Measurements from ENCODE around the gene CORO1C.

Gene CORO1C

DNA sequence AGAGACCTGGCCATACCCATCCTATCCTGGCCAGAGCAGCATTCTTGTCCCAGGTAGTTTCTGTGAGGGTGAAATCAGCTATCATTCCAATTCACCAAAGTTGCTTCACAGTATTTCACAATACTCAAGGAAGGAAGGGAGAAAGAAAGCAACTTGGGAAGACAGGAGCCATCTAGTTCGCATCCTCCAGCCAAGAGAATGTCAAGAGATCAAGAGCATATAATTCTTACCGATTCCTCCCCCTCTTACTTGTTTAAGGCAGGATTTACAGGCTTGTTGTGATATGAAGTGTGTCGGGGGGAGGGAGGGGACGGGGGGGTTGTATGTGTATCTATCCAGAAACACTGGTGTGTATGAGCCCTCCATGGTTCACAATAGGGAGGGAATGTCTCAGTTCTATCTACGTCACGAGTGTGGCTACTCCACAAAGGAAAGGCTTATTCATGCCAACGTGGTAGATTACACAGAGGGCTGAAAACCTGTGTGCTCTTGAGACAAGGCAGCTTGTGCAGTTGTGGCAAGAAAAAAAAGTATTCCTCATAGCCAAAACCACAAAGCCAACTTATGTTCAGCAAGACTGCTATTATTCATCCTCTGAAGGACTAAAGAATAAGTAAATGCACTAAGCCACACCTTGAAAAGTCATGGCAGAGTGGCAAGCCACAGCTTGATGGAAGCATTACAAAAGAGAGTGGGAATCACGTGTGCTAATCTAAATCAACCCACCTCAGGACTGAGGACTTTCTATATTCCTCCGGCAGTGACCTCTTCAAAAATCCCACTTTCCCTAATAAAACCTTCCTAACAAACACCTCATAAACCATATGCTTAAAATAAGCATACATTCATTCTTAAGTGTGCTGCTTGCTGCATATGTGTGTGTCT lies 35.0 kb downstream of the CORO1C start:
- DNase-seq: no peak

DNA sequence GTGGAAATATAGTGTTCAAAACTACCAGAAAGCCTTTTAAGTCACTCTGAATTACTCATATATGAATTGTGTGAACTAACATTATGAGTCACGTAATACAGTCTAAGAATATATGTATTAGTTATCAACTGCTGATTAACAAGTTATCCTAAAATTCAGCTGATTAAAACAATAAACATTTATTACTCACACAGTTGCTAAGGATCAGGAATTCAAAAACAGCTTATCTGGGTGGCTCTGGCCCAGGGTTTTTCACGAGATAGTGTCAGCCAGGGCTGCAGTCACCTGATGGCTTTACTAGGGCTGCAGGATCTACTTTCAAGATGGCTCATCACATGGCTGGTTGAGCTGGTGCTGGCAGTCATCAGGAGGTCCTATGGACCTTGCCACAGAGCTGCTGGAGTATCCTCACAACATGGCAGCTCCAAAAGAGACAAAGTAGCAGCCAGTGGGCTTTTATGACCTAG lies 36.5 kb downstream of the CORO1C start:
- no peak for DNase-seq

DNA sequence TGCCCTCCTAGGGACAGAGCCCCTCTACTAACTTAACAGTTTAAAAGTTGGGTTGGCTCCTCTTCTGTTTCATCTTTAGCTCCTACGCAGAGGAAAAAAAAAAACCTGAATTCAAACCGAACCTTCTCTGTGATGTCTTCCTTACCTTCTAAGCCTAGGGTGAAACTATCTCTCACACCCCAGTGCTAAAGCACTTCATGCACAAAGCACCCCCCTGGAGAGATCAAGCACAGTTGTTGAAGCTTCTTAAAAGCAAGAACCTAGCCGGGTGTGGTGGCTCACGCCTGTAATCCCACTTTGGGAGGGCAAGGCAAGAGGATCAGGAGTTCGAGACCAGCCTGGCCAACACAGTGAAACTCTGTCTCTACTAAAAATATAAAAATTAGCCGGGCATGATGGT lies 37.6 kb downstream of the CORO1C start:
- no peak for DNase-seq

DNA sequence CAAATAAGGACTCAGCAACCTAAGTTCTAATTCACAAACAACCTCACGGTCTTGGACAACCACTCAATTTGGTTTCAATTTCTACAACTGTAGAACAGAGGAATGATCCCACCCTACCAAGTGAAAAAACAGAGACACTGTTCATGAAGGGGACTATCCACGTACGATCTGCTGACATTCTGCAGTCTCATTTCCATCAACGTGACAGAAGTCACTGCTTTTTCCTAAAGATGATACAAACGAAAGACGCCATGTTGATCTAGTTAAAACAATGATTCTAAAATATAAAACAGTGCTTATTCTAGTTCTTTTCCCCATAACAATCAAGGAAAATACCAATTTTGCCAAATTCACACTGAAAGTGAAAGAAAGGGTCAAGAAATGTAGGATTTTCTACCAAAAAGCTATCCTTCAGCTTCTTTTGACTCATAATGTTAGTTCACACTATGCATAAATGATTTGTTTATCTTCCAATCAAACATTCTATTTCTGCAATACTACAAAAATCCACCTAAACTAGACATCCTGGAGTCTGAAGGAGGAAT lies 38.1 kb downstream of the CORO1C start:
- DNase-seq: no peak

GRCh38 chr12:108691998-108692808 lies 39.1 kb downstream of the CORO1C start:
- peak; percentile 28 for DNase-seq

- DNase-seq: peak; percentile 81
Observed at GRCh38 chr12:108691175-108691997, 39.9 kb downstream of the CORO1C start.

- no peak for DNase-seq
Observed at GRCh38 chr12:108690542-108691174, 40.7 kb downstream of the CORO1C start.

DNA sequence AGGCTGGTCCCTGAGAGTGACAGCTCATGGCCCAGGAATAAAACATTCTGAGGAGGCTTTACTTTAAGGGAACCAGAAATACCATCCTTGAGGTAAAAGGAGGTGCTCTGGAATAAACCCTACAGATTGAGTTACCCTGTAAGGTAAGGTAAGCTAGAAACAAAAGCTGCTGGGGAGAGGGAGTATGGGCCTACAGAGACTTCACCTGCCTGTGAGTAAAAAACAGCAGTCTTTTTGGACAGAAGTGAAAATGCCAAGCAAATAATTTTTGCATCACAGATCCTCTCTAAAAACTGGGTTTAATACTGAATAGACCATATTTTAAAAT lies 41.2 kb downstream of the CORO1C start:
- DNase-seq: no peak

DNA sequence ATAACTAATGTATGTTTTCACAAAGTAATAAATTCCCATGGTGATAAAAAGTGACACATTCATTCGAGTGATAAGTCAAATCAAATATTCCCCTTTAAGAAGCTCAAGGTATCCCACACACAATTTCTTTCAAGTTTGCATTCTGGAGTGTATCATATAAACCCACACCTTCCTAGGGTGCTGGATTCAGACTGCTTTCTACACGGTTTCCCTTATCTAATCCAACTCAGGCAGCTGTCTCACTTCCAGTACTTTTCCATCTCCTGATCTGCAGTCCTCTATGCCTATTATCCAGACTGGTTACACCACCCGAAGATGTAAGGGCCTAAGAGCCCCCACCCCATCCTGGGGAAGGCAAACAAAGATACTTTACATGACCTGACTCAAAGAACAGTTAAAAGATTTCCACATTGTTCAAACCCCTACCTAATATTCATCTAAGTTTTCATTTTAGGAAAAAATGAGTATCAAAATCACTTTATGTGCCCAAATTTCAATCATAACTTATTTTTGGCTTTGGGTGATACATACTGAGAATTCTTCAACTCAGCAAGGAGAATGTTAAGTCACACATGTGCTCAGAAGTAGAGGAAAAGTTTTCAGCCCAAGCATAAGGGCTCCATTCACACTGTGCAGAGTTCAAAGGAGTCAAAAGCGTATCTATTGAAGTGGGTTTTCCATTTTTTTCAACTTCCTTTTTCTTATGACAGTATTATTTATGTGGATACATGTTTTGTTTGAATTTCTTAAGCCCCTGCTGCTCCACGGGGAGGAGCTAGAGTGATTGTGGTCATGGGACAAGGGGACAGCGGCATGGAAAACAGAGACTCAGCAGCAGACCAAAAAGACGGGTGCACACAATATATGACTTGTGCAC lies 41.8 kb downstream of the CORO1C start:
- peak; percentile 7 for DNase-seq

GRCh38 chr12:108686780-108687179 lies 44.5 kb downstream of the CORO1C start:
- DNase-seq: no peak

DNA sequence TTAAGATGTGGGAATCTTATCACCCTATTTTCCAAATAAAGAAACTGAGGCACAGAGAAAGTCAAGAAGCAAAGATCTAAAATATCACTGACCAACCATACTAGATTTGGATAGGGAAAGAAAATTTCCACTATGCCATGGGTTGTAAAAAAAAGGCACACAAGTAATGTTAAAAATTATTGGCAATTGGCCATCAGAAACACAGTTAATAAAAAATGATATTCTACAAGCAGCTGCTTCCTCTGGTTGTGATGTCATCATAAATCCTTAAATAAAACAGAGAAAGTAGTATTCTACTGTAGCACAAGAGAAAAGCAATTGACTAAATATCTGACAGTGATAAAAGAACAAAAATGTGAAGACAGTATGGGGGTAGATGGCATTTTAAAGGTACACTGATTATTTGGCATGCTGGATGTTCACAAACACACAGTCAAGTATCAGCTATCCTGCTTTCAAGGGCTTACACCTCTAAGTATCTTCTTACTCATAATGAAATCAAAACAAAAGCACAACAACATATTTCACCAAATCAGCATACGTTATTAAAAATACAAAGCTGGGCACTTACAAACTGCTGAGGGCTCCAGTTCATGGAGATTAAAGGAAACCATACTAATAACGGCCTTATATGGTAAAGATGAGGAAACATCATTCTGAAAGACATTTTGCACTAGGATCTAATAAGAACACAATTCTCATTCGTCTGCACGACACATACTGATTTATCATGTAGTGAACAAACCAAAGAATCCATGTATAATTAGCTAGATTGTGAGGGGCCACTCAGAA lies 45.7 kb downstream of the CORO1C start:
- no peak for DNase-seq

GRCh38 chr12:108683906-108684556 lies 47.3 kb downstream of the CORO1C start:
- no peak for DNase-seq

GRCh38 chr12:108681317-108681716 lies 50.0 kb downstream of the CORO1C start:
- no peak for DNase-seq

DNA sequence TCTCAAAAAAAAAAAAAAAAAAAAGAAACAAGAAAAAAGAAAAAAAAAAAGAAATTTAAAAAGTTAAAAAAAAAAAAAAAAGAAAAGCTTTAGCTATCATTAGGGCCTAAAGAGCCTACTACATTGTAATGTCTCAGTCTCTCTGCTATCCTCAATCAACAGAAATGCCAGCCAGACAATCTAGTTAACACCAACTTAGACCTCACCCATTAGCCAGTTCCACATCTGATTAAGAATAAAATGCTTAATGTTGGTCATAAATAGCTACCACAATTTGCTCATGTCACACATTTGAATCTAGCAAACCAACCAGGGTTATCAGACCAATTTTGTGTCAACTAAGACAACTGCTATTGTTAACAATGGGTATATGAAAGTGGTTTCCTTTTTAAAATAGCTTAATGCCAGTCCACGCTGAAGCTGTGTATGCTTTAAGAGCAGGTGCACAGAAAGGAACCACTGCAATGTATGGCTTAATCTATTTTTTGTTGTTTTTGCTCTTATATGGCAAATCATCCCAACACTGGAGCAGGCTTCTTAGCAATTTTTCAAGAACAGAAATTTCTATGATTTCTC lies 52.1 kb downstream of the CORO1C start:
- DNase-seq: no peak

GRCh38 chr12:108678104-108678730 lies 53.1 kb downstream of the CORO1C start:
- no peak for DNase-seq

DNA sequence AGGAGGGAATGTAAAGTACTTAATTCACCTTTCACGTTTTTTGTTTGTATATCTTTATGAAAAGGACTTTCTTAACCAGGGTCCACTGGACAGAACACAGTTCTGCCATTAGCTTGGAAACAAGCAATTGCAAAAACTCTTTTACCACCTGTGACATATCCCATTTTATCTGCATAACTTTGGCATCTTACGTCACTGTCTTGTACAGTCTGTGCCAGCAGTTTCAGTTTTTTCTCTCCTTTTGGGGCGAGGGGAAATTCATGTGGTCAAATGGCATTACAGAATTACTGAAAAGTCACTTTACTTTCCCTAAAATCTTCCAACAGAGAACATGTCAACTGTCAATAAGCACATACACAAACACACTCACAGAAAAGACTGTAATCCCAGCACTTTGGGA lies 53.9 kb downstream of the CORO1C start:
- DNase-seq: no peak

DNA sequence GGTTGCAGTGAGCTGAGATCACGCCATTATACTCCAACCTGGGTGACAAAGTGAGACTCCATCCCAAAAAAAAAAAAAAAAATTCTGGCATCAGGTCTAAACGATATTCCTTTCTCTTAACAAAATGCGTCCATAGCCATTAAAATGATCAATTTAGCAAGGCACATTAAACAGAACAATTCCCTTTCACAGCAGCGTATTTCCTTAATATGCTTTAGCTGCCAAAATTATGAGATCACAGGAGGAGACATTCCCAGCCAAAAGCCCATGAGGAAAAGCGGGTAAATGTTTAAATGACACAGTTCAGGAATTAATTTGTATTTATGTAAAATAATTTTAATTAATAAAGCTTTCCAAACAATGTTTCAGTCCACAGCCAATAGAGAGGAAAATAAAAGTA lies 54.6 kb downstream of the CORO1C start:
- DNase-seq: no peak

DNA sequence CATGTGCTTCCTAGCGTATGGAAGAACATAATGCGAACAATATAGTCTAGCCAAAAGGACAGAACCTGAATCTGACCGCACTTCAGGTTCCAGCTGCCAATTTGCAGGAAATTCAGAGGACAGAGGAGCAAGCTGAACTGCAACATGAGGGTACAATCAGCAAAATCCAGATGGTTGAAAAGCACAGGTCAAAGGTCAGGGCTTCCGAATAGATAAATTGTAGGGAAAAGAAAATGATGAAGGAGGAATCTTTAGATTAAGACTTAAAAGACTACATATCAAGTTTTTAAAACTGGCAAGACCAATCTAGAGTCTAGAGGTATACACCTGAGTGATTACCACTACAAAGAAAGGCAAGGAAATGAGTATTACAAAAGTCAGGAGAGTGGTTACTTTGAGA lies 55.5 kb downstream of the CORO1C start:
- no peak for DNase-seq

DNA sequence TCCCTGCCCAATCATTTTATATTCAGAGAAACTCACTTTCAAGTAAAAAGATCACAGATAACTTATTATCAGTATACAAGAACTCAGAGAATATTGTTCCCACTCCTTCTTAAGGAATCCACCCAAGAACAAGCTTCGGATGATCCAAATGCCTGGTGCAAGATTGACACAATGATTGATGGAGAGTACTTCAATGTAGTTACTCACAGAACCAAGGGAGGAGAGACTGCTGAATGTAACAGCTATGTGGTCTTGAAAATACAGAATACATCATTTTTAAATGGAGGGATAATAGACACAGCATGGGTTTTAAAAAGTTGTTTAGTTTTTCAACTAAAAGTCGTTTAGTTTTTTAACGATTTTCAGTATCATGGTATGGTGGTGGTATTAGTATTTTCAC lies 59.3 kb downstream of the CORO1C start:
- no peak for DNase-seq

Measured in NCI-H524 treated with DMSO at 0.1 percent for 48 hours (cell line).